ENCODE measurements around the gene SIAH2. TPM values are rescaled to one million over a fixed set of nuclear protein-coding genes. Genes with fewer than 3 reads are reported as not detected.

SIAH2 gene
- total RNA-seq, 2 donors from 2014 or later, result 36.2 to 54.6 TPM

- Histone ChIP-seq H3K27ac (no peak overlapping the region), H3K4me3 (no peak overlapping the region), H3K9me3 (no peaks in the 10 kb centered on the region), H3K36me3 (no peaks in the 10 kb centered on the region), H3K4me1 (ENCODE audit: control insufficient read depth in 1 of 2, low read depth in 2 of 2) (no peaks in the 10 kb centered on the region), H3K27me3 (replicated peaks; ENCODE audit: insufficient read depth) (no peaks in the 10 kb centered on the region)
- DNase-seq (ENCODE audit: low spot score) (no peak), ATAC-seq (ENCODE audit: insufficient number of reproducible peaks, low FRiP score, low read depth) (no peak)
- no peak for TF ChIP-seq CTCF (IDR thresholded peaks at IDR 0.05)
Measured at GRCh38 chr3:150691414-150692040, 71.4 kb downstream of the SIAH2 start.

Other genes with a start within 250 kb of the SIAH2 start
- gene SERP1, start 216.7 kb downstream of the SIAH2 start, total RNA-seq, result 100 to 1,000 TPM; 212 to 239 TPM
- 100 to 1,000 TPM; 124 to 173 TPM for gene EIF2A, start 216.4 kb downstream of the SIAH2 start, total RNA-seq
- gene SELENOT, start 159.8 kb downstream of the SIAH2 start, total RNA-seq, result 100 to 1,000 TPM in 1 of 2 donors, 10 to 100 TPM in 1; 67.4 to 137 TPM
- not detected for gene ERICH6, start 59.2 kb downstream of the SIAH2 start, total RNA-seq
- gene MINDY4B, start 142.3 kb upstream of the SIAH2 start, total RNA-seq, result not detected
- gene CLRN1, start 209.6 kb upstream of the SIAH2 start, total RNA-seq, result not detected